GM12873 (cell line): ENCODE measurements around the gene GRM4.

Experiments
- TF ChIP-seq, protein P1 (sequence below): IDR thresholded peaks from 2 replicates; pipeline ENCODE4 v1.5.1; 2012; ENCODE audit warnings: low read depth, mild to moderate bottlenecking, moderate library complexity, low read length, control low read depth; ENCODE audit not compliant: insufficient read depth; ENCODE audit errors: missing control alignments

The GRM4 gene

DNA sequence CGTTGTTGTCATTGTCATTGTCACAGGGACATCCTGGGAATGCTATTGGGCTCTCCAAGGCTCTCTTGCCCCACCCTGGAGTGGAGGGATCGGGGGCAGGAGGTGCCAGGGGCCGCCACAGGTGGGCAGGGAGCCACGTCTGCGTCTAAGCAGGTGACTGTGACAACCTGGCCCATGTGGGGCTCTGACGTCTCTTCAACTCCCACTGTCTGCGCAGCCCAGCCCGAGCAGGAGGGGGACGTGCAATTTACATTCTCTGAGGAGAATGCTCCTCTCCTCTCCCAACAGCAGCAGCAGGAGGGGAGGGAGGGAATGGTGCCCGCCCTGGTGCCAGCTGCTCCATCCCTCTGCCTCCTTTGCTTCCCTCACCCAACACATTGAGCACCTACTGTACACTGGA is 50.1 kb downstream of the GRM4 start:
- TF ChIP-seq, protein P1, sequence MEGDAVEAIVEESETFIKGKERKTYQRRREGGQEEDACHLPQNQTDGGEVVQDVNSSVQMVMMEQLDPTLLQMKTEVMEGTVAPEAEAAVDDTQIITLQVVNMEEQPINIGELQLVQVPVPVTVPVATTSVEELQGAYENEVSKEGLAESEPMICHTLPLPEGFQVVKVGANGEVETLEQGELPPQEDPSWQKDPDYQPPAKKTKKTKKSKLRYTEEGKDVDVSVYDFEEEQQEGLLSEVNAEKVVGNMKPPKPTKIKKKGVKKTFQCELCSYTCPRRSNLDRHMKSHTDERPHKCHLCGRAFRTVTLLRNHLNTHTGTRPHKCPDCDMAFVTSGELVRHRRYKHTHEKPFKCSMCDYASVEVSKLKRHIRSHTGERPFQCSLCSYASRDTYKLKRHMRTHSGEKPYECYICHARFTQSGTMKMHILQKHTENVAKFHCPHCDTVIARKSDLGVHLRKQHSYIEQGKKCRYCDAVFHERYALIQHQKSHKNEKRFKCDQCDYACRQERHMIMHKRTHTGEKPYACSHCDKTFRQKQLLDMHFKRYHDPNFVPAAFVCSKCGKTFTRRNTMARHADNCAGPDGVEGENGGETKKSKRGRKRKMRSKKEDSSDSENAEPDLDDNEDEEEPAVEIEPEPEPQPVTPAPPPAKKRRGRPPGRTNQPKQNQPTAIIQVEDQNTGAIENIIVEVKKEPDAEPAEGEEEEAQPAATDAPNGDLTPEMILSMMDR: no peak

DNA sequence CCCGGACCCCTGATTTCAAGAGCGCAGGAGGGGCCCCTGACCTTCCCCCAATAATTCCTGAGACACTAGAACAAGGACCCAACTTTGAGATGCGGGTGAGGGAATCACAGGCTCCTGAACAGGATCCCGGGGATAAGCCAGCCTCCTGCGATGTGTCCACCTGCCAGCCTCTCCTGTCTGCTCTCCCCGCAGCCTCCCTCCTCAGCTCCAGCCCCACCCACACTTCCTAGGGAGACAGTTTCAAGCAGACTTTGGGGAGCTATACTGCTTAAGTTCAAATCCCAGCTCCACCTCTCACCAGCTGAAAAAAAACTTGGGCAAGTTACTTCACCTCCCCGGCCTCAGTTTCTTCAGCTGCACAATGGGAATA is 50.8 kb downstream of the GRM4 start:
- TF ChIP-seq, protein P1: no peak

DNA sequence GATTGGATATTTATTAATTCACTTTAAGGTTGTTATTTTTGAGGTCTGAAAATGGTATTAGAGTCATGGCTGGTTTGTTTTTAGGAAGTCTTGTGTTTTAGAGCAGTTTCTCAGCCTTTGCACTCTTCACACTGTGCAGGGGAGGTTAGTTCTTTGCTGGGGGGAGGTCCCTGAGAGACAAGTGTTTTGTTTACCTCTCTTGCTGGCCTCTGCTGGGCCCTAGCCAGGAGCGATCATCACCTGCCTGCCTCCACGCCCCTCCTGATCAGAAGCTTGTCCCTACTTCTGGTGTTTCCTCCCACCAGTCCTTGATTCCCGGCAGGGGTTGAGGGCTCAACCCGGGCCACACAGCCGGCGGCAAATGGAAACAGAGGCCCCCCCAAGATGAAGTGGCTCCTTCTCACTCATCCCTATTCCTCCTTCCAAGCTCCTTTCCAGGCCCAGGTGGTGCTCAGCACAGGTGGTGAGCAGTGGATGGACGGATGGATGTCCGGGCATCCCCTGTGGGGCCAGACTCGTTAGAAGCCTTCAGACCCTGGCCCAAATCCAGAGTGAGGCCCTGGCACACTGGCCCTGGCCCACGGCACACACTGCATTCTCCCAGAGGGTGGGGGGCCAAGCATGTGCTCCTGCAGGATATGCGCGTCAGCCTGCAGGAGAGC is 51.3 kb downstream of the GRM4 start:
- TF ChIP-seq, protein P1: no peak

DNA sequence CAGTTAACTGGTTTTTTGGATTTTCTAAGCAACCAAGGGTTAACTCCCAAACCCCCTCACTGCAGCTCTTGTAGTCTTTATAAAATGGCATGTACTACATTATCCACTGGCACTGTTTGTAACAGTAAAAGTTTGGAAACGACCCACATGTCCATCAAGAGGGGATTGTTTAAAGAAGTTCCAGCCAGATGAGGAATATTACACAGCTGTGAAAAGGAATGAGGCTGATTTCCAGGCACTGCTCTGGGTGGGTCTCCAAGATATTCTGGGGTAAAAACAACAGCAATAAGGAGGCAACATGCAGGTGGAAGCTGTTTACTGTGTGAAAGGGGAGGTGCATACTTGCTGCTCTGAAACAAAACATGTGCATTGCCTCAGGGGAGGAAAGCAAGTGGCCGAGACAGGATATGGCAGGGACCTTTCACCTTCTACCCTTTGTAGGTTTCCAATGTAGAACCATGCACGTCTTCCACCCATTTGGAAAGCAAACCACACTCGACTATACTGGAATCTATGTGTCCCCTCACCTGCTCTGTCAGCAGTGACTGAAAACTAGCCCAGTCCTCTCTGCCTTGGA is 51.9 kb downstream of the GRM4 start:
- TF ChIP-seq, protein P1: no peak

DNA sequence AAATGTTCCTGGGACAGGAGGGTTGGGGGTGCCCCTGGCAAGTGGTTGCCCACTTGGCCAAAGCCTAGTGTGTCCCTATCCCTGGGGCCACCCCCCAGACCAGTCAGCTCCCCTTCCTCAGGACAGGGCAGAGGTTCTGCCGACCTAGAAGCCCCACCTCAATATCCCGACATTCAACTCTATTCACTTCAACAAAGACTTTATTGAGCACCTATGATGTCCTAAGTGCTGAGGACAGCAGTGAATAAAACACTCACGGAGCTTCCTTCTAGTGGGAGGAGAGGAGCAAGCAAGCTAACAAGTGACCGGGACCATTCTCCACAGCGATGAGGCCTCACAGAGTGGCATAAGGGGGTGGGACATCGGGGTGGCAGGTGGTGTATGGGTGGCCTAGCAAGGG is 52.7 kb downstream of the GRM4 start:
- TF ChIP-seq, protein P1: no peak

DNA sequence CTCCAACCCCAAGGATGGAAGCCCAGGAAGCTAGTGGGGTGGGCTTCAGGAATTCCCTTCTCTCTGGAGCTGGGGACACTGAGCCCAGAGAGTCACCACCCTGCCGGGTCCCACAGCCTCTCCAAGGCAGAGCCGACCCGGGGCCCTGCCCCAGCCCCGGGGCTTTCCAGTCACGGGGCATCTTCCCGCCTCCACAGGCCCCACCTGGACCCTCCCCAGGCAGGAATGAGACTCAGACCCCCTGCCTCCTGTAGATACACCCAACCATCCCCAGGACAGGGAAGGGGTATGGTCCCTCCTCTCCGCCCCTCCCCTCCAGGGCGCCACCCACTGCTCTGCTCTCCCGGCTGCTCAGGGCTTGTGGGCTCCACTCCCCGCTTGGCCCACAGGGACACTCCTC is 53.3 kb downstream of the GRM4 start:
- TF ChIP-seq, protein P1: no peak

DNA sequence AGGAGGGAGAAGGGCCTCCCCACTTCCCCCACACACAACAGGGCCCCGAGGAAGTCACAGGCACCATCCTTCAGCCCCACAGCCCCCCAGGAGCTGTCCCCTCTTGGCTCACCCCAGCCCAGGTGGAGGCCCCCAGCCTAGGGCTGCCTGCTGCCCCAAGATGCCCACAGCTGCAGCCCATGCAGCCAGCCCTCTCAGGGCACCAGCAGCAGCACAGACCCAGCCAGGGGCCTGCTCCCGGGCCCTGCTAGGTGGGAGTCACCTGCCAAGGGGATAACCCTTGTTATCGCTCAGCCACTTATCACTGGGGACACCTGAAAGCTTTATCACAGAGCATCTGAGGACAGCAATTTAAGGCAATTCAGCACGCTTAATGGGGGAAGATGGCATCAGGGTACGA is 55.0 kb downstream of the GRM4 start:
- TF ChIP-seq, protein P1: no peak
